HG03469 (cell line): ENCODE results near the gene PMVK.
"Not testable (repeated sequence)": the region's sequence is repeated elsewhere in the genome, so short reads cannot be mapped to it uniquely, and the experiment has no call there.

ENCODE experiments used
- ATAC-seq: cut with Tn5 transposase; IDR thresholded peaks from one replicate; pipeline ENCODE4 v1.9.1; 2021; ENCODE audit warnings: mild to moderate bottlenecking, moderate library complexity, moderate number of reproducible peaks; ENCODE audit not compliant: unreplicated experiment

The PMVK gene

GRCh38 chr1:154936555-154937084 is at the start of gene PMVK:
Gene PMVK, minus strand, starts transcription at chr1:154936719. Its CDS starts 34 bp downstream, at chr1:154936685.
- ATAC-seq: peak; percentile 36

- ATAC-seq: no peak
Measured at GRCh38 chr1:154983776-154984466, 47.4 kb upstream of the PMVK start.

GRCh38 chr1:154982897-154983648 is 46.6 kb upstream of the PMVK start, which contains the start of gene FLAD1:
Gene FLAD1, plus strand, starts transcription at chr1:154983344. Its CDS starts 351 bp downstream, at chr1:154983695.
- ATAC-seq: peak; percentile 92

GRCh38 chr1:154982341-154982740 is 45.8 kb upstream of the PMVK start:
- no peak for ATAC-seq

- no peak for ATAC-seq
Measured at GRCh38 chr1:154978360-154978759, 41.8 kb upstream of the PMVK start.

GRCh38 chr1:154977762-154978161 is 41.2 kb upstream of the PMVK start:
- ATAC-seq: not testable (repeated sequence)

GRCh38 chr1:154975409-154976059 is 39.0 kb upstream of the PMVK start:
- no peak for ATAC-seq

- ATAC-seq: peak; percentile 24
Measured at GRCh38 chr1:154974808-154975408, 38.4 kb upstream of the PMVK start.

GRCh38 chr1:154974102-154974807 is 37.7 kb upstream of the PMVK start, which contains the start of gene CKS1B:
Gene CKS1B, plus strand, starts transcription at chr1:154974681. Its CDS starts 65 bp downstream, at chr1:154974746.
- ATAC-seq: peak; percentile 71

- no peak for ATAC-seq
Measured at GRCh38 chr1:154973344-154974101, 37.0 kb upstream of the PMVK start.

GRCh38 chr1:154972517-154973343 is 36.2 kb upstream of the PMVK start:
- no peak for ATAC-seq

- no peak for ATAC-seq
Measured at GRCh38 chr1:154972213-154972516, 35.6 kb upstream of the PMVK start.

- ATAC-seq: no peak
Measured at GRCh38 chr1:154971341-154971998, 35.0 kb upstream of the PMVK start.

- ATAC-seq: no peak
Measured at GRCh38 chr1:154970631-154971340, 34.3 kb upstream of the PMVK start, which contains the start of gene SHC1. Gene SHC1, minus strand, starts transcription at chr1:154970747. Its CDS starts 221 bp downstream, at chr1:154970526.

GRCh38 chr1:154969860-154970452 is 33.4 kb upstream of the PMVK start:
- no peak for ATAC-seq

GRCh38 chr1:154969246-154969645 is 32.7 kb upstream of the PMVK start:
- ATAC-seq: no peak

- ATAC-seq: no peak
Measured at GRCh38 chr1:154968731-154969130, 32.2 kb upstream of the PMVK start.
